Stimulated activated CD4-positive, alpha-beta T cell treated with anti-CD3 and anti-CD28 coated beads, Interleukin-4, amount 100 ng/mL, for 24 hours (primary cell): Measurements from ENCODE around the gene ZGPAT.

ENCODE experiments used
- DNase-seq: peaks from one replicate; pipeline ENCODE4 v3.0.0-alpha.2; 2020

Gene ZGPAT

DNA sequence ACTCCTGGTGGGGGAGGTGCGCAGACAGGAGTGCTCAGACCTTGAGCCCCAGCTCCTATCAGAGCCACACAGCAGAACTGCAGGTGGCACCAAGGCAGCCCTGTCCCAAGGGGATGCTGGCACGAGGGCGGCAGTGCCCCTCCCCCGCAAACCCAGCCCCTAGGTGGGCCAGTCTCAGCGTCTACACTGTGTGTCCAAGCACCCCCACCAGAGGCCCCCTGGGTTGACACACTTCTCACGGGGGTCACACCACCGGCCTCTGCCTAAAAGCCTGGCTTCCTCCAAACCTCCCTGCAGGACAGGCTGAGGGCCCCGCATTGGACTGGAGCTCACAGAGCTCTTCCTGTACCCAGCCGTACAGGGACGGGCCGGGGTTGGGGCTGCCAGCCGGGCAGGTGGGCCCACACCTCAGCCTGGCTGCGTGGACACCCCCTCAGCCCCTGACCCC lies 39.8 kb downstream of the ZGPAT start:
- DNase-seq = no peak

DNA sequence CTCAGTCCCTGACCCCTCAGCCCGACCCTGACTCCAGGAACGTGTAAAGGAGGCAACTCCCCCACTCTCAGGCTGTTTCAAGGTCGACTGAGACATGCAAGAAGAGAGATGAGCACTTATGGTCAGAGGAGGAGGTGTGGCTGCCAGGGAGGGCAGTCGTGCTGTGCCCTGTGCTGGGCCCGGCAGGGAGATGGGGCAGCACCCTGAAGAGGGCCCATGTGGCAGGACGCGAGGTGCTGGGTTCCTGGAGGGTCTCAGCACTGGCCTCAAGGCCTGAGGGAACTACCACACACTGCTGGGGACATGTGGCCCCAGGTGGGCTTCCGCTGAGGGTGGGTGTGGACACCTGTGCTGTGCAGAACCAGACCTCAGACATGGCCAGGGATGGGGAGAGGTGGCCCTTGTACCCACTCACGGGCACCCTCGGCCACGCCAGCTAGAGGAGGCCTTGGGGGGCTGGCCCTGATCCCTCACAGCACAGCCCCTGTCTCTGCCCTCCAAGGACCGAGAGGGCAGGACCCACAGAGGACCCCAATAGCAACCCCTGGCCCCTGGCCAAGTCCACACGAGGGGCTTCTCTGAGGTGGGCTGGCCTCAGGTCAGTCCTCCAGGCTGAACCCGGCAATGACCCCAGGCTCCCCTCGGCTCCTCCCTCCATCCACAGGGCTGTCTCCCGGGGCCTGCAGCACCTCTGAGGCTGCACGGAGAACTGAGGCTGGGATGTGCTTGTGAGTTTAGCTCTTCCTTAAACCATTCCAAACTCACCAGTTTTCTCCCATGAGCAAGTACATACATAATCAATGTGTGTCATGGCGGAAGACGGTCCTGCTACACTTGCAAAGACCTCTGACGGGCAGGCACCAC lies 40.5 kb downstream of the ZGPAT start:
- DNase-seq = no peak

DNA sequence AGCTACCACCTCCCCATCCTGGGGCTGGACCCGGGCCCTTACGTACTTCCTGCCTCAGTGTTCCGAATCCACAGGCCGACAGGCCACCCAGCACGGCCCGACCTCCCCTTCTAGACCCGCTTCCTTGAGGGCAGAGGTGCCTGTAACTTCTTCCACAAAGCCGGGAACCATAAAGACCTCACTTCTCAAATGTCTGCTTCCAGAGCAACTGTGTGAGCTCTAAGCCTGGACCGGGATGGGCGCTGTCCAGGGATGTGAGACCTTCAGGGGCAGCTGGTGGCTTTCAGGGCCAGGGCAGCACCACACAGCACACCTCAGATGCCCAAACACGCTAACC lies 41.1 kb downstream of the ZGPAT start:
- no peak for DNase-seq

DNA sequence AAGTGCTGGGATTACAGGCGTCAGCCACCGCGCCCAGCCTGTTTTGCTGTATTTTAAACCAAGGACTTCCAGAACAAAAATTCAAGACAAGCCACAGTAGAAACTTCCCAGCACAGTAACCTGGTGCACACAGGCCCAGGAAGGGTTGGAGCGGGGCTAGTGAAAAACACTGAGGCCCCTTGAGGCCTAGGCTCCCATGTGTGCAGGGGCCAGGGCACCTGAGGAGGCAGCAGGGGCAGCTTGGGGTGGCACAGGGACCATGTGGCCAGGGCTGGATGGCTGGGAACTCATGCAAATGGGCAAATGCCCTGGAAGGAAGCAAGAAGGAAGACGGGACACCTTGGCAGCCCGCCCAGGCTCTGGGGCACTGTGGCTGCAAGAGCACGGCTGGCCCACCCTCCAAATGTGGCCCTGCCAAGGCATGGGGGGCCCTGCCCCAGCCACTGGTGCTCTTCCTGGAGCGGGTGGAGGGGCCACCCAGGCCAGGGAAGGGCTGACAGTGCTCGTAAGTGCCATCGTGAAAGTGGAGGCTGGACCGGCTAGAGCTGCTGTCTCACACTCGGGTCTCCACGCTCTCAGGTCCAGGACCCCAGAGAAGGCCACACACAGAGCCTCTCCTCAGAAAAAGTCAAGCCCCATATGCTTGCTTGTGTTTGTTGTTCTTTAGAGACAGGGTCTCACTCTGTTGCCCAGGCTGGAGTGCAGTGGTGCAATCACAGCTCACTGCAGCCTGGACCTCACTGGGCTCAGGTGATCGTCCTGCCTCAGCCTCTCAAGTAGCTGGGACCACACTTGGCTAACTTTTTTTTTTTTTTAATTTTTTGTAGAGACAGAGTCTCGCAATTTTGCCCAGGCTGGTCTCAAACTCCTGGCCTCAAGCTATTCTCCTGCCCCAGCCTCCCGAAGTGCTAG lies 42.0 kb downstream of the ZGPAT start:
- no peak for DNase-seq

DNA sequence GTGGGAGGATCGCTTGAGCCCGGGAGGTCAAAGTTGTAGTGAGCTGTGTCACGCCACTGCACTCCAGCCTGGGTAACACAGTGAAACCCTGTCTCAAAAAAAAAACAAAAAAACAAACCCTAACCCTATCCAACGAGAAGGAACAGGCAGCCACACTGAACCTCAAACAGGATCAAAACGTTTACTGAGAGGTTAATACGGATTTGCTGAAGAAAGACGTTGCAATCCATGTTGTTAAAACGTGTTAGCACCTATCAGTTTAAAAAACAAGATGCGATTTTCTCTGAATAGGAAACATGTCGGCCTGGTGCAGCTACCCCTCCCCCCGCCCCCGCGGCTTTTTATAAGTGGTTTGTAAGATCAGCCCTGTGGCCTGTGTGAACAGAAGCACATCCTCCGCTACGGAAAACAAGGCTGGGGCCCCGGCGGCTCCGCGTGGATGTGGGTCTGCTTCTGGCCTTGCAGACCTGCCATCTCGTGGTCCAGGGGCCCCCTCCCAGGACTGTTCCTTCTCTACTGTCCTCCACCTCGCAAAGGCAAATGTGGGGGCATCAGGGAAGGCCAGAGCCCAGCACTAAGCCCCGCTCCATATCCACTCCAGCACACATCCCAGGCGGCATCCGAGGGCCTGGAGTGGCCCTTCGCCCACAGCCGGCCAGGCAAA lies 43.1 kb downstream of the ZGPAT start:
- peak; percentile 66 for DNase-seq

DNA sequence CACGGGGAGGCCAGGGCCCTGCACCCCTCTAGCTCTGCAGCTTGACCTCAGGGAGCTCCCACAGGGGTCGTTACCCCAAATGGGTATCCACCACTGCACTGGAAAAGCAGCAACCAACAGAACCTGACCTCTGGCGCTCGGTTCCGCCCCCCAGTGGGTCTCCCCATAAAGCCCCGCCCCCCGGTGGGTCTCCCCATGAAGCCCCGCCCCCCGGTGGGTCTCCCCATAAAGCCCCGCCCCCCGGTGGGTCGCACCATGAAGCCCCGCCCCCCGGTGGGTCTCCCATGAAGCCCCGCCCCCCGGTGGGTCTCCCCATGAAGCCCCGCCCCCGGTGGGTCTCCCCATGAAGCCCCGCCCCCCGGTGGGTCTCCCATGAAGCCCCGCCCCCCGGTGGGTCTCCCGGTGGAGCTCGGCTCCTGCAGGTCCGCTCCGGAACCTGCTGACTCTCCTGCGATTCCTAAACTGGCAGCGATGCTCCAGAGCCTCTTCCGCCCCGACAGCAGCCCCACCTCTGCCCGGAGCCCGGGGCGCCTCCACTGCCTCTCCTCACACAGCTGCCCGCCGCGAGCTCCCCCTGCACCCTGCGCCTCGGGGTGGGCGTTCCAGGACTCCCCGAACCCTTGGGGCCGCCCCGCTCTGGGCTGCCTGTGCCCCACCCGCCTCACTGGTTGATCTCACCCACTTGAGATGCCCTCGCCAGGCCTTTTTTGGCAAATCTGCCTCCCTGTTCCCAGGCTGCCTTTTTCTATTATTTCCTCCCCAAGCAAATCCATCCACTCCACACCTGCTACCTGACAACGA lies 43.8 kb downstream of the ZGPAT start:
- DNase-seq = no peak

DNA sequence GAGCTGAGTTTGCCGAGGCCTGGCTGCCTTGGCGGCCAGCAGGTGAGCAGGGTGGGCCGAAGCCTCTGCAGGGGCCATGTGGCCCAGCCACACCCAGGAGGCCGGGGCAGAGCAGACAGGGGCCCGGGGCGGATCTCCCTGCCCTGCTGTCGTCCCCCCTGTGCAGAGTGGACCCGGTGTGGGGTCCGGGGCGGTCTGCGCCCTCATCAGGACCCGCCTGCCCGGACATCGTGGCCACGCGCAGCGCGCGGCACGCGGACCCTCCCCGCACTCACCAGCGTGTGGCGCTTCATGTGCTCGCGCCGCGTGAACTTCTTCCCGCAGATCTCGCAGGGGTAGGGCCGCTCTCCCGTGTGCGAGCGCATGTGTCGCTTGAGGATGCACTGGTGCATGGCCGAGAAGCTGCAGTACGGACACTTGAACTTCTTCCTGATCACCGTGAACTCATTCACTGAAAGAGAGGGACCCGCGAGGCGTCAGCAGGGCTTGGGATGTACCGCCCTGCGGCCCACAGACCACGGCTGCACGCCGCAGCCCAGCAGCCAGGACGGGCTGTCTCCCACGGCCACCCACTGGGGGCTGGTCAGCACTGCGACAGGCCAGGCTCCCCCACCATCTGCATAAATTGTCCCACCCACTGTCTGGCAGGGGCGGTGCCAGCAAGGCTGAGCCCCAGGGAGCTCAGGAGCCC lies 44.7 kb downstream of the ZGPAT start:
- no peak for DNase-seq

DNA sequence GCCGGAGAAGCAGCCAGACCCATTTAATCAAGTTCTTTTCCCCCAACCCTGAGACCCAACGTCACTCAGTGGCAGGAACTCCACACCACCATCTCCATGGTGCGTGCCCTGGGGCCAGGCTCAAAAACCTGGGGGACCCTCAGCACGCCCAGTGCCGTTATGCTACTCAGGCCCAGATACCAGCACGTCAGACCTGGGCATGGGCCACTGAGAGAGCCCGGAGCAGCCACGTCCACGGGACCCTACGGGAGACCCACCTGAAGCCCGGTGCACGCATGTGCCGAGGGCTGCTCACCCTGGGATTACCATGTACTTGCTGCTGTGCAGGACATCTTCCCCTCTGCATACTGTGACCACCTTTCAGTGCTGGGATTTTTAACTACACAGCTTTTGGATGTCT lies 45.5 kb downstream of the ZGPAT start:
- DNase-seq = no peak

DNA sequence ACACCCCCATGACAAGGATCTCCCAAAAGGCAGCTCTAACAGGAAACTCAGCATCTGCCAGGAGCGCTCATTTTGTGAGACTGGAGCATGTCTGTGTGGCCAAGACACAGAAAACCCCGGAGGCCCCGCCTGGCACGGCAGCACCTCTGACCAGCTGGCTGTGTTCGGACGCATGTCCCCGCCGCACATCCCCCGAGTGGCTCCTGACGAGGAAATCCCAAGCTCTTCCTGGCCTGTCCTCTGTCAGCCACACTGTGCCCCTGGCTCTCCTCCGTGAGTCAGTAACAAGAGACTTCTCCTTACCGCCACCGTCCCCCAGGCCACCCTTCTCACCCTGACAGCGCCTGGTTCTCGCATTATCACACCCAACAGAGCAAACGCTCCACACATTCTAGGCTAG lies 46.2 kb downstream of the ZGPAT start:
- DNase-seq = no peak

DNA sequence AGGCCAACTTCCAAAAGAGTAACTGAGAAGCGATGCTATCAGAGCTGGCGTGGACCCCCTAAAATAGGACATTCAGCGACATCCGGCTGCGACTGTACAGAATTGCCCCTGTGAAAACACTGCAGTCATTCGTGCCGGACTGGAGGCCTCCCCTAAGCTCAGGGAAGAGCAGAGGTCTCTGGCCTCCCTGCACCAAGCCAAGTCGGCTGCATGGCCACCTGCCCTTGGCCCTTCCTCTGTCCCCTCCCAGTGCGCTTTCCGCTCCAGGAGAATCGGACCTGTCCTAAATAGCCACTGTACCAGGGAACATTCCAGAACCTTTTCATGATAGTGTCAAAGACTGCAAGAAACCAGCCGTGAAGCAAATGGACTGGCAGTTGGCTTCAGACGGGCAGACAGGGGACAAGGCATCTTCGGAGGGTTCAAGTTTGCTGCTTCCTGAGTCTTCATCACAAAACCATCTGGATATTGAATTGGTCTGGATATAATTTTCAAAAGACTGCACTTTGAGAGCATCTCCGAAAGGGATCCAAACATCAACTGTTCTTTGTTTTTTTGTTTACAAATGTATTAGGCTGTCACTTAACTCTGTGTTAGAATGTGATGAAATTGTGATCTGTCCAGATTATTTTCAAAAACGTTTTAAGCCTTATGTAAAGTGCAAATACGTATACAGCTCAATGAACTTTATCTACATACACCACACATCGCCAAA lies 48.3 kb downstream of the ZGPAT start:
- no peak for DNase-seq

DNA sequence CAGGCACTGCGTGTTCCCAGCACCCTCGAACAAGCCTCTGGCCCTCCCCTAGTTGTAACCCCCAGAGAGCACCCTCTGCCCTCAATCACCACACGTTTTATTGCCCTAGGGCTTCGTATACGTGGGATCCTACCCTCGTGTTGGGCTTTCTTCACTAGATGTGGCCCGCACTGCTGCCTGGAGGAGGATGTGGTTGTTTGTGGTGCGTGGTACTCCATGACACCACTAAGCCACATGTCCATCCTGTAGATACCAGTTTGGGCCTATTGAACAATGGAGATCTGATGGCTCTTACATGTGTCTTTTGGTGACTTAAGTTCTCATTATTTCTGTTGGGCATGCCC lies 48.8 kb downstream of the ZGPAT start:
- DNase-seq = no peak

DNA sequence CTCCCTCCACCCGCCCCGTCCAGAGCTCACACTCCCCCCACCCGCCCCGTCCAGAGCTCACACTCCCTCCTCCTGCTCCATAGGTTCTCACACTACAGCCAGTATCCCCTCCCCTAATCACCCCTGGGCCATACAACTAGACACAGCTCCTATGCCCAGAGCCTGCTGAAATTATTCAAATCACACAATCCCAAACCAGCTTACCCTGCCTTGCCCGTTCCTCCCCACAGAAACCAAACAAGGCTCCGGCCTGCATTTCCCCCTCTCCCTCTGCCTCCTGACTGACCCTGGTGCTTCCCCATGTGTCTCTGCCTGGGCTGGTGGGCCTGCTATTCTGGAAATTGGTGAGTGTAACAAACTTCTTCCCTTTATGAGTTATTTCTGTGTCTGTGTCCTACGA lies 50.3 kb downstream of the ZGPAT start:
- no peak for DNase-seq

DNA sequence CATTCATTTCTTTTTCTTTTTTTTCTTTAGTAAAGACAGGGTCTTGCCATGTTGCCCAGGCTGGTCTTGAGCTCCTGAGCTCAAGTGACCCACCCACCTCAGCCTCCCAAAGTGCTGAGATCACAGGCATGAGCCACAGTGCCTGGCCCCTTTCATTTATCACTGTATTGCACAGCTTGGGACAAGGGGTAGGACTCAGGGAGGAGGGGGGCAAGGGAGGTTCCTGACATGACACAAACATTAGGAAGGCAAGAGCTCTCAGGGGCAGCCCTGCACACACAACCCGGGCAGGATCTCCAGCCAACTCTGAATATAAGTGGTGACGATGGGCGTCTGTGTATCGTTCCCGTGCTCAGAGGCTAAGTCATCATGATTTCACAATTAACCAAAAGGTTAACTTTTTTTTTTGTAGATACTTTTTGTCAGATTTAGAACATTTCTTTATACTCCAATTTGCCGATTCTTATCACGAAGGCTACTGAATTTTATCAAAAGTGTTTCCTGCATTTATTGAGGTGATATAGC lies 51.6 kb downstream of the ZGPAT start:
- DNase-seq = no peak

DNA sequence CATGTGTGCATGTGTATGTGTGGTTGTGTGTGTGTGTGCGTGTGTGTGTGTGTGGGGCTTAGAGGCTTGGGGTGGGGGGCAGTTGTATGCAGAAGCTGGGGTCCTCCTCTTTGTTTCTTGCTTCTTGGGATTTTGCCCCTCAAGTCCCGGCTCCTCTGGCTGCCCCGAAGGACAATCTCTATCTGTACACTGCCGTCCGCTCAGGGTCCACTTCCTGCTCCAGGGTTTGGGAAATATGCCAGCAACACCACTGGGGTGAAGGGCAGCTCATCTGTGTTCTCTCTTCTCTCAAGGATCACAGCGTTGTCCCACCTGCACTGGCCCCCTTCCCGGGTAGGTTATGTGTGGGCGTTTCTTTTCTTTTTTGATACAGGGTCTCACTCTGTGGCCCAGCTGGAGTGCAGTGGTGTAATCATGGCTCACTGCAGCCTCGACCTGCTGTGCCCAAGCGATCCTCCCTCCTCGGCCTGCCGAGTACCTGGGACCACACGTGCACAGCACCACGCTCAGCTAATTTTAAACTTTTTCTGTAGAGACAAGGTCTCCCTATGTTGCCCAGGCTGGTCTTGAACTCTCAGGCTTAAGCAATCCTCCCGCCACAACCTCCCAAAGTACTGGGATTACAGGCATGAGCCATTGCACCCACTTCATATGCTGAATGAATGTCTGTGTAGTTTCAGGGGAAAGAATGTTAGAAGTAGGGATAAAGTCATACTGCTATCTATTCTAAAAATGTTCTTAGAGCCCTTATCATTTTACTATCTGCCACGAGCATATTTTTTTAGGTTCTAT lies 57.4 kb downstream of the ZGPAT start:
- DNase-seq = no peak

DNA sequence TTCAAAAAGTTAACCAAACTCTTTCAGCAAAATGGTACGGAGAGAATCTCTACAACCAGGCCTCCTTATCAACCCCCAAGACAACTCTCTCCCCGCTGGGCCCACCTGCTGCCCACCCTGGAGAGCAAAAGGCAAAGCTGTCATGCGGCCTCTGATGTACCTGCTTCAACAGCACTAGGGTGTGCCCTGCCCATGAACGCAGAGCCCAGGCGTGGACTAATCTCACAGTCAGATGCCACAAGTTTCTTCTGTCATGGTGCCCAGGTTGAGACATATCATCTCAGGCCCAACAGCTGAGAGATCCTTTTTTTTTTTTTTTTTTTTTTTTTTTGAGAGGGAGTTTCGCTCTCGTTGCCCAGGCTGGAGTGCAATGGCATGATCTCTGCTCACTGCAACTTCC lies 58.1 kb downstream of the ZGPAT start:
- DNase-seq = no peak

DNA sequence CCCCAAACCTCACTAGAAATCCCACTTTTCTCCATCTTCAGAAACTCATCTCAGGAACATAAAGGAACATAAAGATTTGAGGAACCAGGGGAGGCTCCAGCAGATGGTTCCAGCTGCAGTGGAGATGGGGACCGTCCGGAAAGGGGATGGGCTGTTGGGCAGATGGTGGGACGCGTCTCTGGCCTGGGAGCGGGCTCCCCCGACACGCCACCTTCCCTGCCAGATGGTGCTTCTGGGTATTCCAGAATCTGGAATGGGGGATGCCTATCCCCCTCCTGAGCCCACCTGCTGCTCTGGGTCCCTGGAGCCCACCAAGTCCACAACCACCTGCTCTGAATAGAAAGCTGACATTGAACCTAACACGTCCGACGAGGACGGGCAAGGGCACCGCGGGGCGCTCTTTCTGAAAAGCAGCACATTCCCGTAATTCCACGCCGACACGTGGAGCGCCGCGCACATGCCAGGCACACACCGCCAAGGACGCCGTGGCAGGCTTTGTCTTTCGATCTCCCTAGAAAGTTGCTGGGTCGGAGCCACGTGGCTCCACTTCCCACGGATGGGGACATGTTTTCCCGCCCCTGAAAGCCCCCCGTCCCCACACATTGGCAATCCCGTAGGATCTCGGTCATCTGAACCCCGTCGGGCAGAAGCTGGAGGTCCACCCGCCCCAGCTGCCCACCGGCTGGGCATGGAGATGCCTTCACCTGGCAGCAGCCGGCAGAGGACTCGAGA lies 59.0 kb downstream of the ZGPAT start:
- no peak for DNase-seq

DNA sequence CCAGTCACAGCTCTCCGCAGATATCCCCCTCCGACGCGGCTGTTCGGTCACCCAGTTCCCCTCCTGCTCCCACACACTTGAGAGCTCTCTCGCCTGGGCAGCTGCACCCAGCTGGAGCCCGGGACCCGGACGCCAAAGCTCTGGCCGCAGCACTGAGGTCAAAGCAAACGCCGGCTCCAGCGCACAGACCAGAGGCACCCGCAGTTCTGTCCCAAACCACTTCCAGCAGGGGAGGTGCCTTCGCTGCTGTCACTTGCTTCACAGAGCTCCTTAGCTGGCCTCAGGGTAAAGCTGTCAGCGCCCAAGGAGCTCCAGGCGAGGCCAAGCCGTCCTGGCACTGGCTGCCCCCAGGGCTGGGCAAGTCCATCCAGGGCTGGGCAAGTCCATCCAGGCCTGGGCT lies 59.6 kb downstream of the ZGPAT start:
- DNase-seq = no peak

DNA sequence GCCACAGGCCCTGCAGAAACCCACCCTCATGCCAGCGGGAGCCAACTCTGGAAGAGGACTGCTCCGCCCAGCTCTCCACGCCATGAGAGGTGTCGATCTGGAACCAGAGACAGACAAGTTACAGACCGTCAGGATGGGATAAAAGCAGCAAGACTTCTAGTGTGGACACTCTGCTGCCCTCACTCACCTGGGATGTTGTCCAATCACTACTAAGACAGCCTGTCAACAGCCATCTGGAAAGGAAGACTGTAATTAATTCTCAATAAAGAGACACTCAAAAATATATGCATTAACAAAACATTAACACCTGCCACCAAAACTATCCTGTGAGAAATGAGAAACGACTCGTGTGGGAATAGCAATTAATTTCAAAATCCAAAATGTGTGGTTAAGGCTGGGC lies 60.0 kb downstream of the ZGPAT start:
- DNase-seq = no peak
